A549 (cell line): Measurements from ENCODE around the gene SLC6A17.

Experiments
- CTCF ChIP-seq: fragments of >200 bp; sonication (Bioruptor Twin); formaldehyde crosslinking; IDR thresholded peaks from 3 replicates; pipeline ENCODE4 v1.5.1; 2016
- EP300 ChIP-seq, 2 experiments: fragments of >200 bp; sonication (Bioruptor Twin); formaldehyde crosslinking; IDR thresholded peaks; 2 replicates in 1 of 2; 3 replicates in 1 of 2; pipeline ENCODE4 v1.6.1; 2016 to 2017
- HEYL ChIP-seq: fragments of 250-450 bp; sonication (Bioruptor Pico); IDR thresholded peaks from 2 replicates; pipeline ENCODE4 v1.8.0; 2021; ENCODE audit warnings: mild to moderate bottlenecking, moderate library complexity
- MAX ChIP-seq: IDR thresholded peaks from 2 replicates; pipeline ENCODE4 v1.6.1; 2012
- NR3C1 ChIP-seq: fragments of >200 bp; sonication (Bioruptor Twin); formaldehyde crosslinking; IDR thresholded peaks from 3 replicates; pipeline ENCODE4 v1.6.1; 2017
- PBX3 ChIP-seq: IDR thresholded peaks from 2 replicates; pipeline ENCODE4 v1.6.1; 2012
- RAD21 ChIP-seq, 2 experiments: fragments of >200 bp in 1 of 2; sonication (Bioruptor Twin) in 1 of 2; formaldehyde crosslinking in 1 of 2; IDR thresholded peaks in 1 of 2; conservative IDR thresholded peaks in 1 of 2; 2 replicates in 1 of 2; 3 replicates in 1 of 2; pipeline ENCODE4 v1.6.1; 2012 to 2018; ENCODE audit warnings: inconsistent platforms in 1 of 2
- REST ChIP-seq: fragments of 200-600 bp; sonication (generic); IDR thresholded peaks from 2 replicates; pipeline ENCODE4 v1.6.1; 2016; ENCODE audit warnings: antibody characterized with exemption, mild to moderate bottlenecking, moderate library complexity
- RFX5 ChIP-seq: fragments of 450-650 bp; IDR thresholded peaks from 2 replicates; pipeline ENCODE4 v1.7.1; 2014; ENCODE audit warnings: antibody characterized with exemption, mild to moderate bottlenecking, moderate library complexity
- ZFP36 ChIP-seq: fragments of 450-650 bp; IDR thresholded peaks from 2 replicates; pipeline ENCODE4 v1.6.1; 2014; ENCODE audit warnings: borderline replicate concordance; ENCODE audit not compliant: partially characterized antibody

GRCh38 chr1:110153407-110153950, 3.2 kb downstream of the SLC6A17 start:
- no peak for TF ChIP-seq RFX5
- TF ChIP-seq HEYL = no peak
- TF ChIP-seq CTCF = no peak
- TF ChIP-seq EP300 (IDR thresholded peaks at IDR 0.05) = no peak
- no peak for TF ChIP-seq REST
- TF ChIP-seq RAD21 (conservative IDR thresholded peaks at IDR 0.05 in 1 of 2, IDR thresholded peaks at IDR 0.05 in 1 of 2) = no peak
- no peak for TF ChIP-seq ZFP36
- TF ChIP-seq NR3C1 = no peak
- TF ChIP-seq MAX = no peak
- TF ChIP-seq PBX3 = no peak
